ENCODE results near the gene SCN3A.

SCN3A gene

DNA sequence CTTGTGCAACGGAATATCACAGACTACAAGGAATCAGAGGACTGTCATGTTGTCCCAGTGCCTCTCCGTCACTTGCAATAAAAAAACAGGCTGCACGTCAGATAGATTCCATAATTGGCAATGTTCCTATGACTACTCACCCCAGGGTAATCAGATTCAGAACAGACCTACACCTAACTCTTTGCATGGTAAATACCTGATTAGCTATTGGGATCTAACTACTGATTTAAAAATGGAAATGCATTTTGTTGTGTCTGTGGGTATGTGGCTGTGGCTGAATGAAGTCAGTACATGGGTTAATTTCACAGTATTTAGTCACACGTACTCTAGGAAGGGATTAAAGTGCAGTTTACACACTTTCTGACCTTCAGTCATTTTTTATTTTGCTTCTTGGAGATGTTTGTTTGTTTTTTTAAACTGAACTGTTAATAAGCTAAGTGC lies 91.7 kb downstream of the SCN3A start:
- DNase-seq (ENCODE audit: low read depth) = no peak

DNA sequence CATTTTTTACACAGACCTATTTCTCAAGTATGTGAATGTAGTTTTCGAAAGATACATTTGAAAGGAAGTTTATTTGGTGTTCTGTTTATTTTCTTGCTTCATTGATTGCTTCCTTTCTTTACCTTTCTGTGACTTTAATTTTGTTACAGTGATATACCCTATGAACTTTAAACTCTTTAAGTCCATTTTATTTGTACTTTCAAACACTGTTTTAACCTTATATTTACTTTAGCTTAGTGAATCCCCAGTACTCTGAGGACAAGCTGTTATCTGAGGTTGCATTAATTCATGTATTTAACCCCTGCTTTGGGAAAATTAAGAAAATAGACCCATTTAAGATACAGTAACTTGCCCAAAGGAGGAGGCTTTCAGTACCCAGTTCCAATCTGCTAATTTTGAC lies 93.5 kb downstream of the SCN3A start:
- no peak for DNase-seq (ENCODE audit: low read depth)

DNA sequence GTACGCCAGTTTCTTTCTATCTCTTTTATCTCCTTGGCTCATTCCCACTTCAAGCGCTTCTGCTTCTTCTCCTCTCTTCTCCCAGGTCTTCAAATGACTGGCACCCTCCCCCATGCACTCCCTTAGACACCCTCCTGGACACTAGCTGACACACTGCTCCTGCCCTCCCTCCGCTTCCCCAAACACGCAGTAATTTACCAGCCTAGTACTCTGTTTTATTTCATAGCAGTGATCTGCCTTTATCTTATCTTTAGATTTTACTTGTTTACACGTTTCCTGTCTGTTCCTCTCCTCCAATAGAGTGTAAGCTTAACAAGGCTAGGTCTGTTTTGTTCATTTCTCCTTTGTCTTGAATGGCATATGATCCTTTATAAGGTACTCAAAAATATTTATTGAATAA lies 93.9 kb downstream of the SCN3A start:
- DNase-seq (ENCODE audit: low read depth) = no peak

- DNase-seq (ENCODE audit: low read depth) = no peak
Measured at GRCh38 chr2:165105926-165106325, 97.9 kb downstream of the SCN3A start.

DNA sequence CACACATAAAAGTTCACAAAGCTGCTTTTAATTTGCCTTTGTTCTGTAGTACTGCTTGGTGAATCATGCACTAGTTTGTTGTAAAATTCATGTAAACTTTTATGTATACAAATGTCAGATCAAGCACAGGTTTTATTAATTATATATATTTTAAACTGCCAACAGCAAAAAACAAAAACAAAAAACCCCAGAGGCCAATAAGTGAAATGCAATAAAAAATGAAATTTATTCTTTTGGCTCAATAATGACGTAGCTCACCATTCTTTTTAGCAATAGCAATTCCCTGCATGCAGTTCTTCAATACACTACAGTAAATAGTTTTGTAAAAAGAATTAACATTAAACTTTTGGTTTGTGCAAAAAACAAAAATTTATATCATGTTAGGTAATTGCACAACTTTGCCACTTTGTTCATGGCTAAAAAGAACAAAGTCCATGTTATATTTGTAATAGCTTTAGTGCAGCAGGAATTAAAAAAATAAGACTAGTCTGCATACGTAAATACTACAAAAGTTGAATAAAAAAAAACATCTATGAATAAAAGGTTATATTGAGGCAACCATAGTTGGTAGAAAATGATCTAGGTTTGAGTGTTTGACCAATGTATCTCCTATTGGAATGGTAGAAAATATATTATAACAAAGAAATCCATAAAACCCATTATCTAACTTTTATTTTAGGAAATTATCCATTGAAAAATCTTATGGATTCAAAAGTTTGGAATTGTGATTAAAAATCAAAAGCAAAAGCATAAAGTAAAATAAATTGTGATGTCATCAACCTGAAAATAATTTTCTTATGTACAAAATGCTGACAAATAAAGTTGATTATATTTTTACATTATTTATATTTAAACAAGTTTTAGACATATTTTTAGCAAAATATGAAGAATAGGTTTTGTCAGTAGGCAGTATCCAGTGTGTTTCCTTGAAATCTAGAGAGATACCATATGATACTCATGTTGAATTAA lies 115.6 kb downstream of the SCN3A start:
- no peak for DNase-seq (ENCODE audit: low read depth)

- DNase-seq (ENCODE audit: low read depth) = no peak
Measured at GRCh38 chr2:165086337-165086736, 117.5 kb downstream of the SCN3A start.

GRCh38 chr2:165083326-165083725 lies 120.5 kb downstream of the SCN3A start:
- DNase-seq (ENCODE audit: low read depth) = no peak

- no peak for DNase-seq (ENCODE audit: low read depth)
Measured at GRCh38 chr2:165082479-165082878, 121.4 kb downstream of the SCN3A start.

DNA sequence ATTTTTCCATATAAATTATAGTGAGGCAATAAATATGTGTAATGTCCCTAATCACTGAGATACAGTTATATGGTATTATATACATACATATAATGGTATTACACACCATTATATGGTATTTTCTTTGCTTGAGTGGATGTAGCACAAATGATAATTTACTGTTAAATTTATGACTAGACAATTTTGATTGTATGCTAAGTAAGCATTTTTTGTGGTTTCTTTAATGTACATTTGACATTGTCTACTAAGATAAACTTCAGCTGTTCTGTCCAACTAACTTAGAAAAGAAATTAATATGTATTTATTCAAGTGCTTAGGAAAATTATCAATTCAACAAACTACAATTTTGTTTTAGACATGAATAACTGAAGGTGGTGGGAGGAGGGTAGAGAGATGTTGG lies 122.6 kb downstream of the SCN3A start:
- DNase-seq (ENCODE audit: low read depth) = no peak

DNA sequence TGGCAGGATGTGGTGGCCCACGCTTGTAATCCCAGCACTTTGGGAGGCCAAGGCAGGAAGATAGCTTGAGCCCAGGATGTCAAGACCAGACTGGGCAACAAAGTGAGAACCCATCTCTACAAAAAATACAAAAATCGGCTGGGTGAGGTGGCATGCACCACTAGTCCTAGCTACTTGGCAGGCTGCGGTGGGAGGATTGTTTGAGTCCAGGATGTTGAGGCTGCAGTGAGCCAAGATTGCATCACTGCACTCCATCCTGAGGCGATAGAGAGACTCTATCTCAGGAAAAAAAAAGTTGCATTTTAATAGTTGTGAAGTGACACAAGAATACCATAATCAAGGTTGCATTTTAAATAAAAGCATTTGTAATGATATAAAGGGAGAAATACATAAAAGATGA lies 124.4 kb downstream of the SCN3A start:
- DNase-seq (ENCODE audit: low read depth) = no peak

GRCh38 chr2:165078913-165079312 lies 124.9 kb downstream of the SCN3A start:
- DNase-seq (ENCODE audit: low read depth) = no peak

DNA sequence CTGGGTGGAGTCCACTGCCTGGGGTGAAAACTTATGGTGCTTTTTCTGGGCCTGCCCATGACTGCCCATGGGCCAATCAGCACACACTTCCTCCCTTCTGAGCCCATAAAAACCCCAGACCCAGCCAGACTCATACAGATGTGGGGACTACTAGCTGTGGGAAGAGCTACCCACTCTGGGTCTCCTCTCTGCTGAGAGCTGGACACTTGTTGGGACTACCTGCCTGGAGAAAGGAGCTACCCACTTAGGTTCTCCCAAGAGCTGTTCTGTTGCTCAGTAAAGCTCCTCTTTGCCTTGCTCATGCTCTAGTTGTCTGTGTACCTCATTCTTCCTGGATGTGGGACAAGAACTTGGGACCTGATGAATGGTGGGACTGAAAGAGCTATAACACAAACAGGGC lies 129.0 kb downstream of the SCN3A start:
- DNase-seq (ENCODE audit: low read depth) = no peak

DNA sequence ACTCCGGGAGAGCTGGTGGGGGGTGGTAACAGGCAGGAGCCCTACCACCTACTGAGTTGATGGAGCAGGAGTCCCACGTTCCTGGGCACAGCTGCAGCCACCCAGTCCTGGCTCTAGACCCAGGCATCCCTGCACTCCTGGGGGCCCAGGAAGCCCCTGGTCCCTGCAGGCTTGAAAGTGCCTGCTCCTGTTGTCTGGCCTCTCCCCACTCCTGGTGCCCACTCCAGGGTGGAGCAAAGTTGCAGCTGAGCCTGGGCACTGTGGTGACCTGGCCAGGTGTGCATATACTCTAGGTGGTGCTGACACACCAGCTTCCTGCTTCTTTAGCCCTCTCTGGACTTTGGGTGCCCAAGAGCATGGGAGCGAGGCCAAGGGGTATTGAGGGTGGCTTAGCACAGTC lies 129.5 kb downstream of the SCN3A start:
- DNase-seq (ENCODE audit: low read depth) = no peak

DNA sequence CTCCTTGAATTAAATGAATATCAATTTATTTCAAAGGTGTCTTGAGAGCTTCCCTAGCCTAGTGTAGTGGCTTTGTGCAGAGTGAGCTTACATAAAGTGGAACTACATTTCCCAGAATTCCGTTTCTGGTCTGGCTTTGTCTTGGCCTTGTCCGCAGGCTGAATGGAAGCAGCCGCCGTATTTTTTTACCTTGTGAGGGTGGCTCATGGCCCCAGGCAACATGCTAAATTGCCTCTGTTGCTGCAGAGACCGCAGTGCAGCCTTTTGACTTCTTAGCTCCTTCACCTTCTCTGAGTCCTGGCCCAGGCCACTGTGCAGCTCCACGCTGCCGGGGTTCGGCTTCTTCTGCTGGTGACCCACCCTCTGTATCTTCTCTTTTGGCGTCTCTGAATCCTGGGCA lies 133.8 kb downstream of the SCN3A start:
- no peak for DNase-seq (ENCODE audit: low read depth)

DNA sequence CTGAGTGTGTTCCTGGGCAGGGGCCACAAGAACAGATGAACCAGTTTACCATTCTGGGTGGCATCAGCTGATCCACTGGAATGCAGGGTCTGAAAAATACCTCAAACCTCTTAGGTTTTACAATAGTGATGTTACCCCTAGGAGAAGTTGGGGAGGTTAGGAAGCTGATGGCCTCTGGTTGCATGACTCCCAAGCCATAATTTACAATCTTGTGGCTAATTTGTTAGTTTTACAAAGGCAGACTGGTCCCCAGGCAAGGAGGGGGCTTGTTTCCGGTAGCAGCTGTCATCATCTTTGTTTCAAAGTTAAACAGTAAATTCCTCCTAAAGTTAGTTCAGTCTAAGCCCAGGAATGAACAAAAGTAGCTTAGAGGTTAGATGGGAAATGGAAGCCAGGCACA lies 134.7 kb downstream of the SCN3A start:
- DNase-seq (ENCODE audit: low read depth) = no peak

- DNase-seq (ENCODE audit: low read depth) = no peak
Measured at GRCh38 chr2:165068487-165068757, 135.4 kb downstream of the SCN3A start.

DNA sequence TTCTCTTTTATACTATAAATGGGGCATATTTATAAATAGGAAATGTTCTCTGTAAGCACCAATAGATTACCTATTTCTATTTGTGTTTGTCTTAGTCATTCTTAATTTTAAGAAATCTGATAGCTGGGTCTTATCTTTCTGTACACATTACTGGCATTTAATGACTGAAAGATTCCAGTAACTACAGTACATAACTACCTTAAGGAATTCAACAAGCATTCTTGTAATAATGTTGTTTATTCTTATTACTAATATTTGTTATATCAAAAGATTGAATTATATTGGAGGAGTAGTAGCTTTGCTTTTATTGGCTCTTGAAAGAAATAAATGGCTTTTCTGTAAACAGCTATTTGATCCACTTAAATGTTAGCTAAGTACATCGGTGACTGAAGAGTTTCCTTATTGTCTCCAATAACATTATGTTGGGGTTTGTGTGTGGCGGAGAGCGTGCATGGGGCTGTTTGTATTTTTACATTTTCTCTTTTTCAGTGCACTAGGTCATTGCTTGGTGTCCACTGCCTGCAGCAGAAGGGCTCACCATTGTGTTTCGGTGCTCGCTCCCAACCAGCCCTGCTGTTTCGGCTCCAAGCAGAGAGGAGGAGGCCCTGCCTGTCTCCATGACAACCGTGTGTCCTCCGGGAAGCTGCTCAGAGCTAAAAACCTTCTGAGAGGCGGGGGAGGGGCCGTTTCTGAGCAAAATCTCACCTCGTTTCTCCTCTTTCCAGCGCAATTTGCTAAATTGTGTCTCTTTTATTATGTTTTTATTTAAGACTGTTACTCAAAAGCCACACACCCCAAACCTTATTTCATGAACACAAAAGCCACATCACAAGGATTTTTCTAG lies 136.0 kb downstream of the SCN3A start:
- DNase-seq (ENCODE audit: low read depth) = no peak

DNA sequence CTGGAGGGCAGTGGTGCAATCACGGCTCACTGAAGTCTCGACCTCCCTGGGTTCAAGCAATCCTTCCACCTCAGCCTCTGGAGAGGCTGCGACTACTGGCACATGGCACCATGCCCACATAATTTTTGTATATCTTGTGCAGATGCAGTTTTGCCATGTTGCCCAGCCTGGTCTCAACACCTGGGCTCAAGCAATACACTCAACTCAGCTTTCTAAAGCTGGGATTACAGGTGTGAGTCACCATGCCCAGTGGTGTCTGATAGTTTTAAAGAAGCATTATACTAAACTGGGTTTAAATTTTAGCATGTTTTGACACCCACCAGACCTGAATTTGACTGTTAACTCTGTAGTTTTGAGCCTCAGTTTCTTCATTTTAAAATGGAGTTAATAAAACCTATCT lies 139.1 kb downstream of the SCN3A start:
- no peak for DNase-seq (ENCODE audit: low read depth)

GRCh38 chr2:165060411-165060810 lies 143.4 kb downstream of the SCN3A start:
- DNase-seq (ENCODE audit: low read depth) = no peak

- no peak for DNase-seq (ENCODE audit: low read depth)
Measured at GRCh38 chr2:165058476-165059265, 145.2 kb downstream of the SCN3A start.

- DNase-seq (ENCODE audit: low read depth) = no peak
Measured at GRCh38 chr2:165057931-165058330, 145.9 kb downstream of the SCN3A start.

DNA sequence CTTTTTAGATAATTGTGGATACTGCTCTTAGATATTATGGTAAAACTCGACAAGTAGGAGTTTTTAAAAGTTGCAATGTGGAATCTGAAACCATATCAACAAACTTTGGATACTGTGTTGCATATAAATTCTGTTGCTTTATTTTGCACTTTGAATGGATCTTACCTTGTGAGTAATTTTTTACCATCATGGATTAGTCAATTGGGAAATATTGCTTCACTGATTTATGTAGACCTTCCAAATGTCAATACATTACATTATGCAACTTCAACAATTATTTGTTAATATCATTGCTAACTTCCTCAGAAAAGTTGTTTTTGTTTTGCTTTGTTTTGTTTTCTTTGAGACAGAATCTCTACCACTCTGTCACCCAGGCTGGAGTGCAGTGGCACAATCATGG lies 146.5 kb downstream of the SCN3A start:
- no peak for DNase-seq (ENCODE audit: low read depth)
